ENCODE results near the gene NACC2. TPM values are rescaled to one million over a fixed set of nuclear protein-coding genes. Genes with fewer than 3 reads are reported as not detected.
A peak's percentile ranks its signal among the peaks of the same experiment; 100 is the strongest.

The NACC2 gene
- total RNA-seq, 4 donors from 2014 or later = 10.4 to 21.6 (median 12.8) TPM

- Histone ChIP-seq H3K4me3 (no peak overlapping the region), H3K4me1 (peaks cover 0 to 42% (median 4%) of the 10 kb centered on the region in 3 donors), H3K27me3 (no peaks in the 10 kb centered on the region), H3K36me3 (peaks cover 0 to 7% (median 0%) of the 10 kb centered on the region in 3 donors), H3K27ac (peak overlapping the region in 2 of 4 donors; percentile 34 to 69), H3K9me3 (no peaks in the 10 kb centered on the region)
- WGBS, 2 donors = 59 to 60% methylated on average over 13 to 15 of the region's 16 CpGs
- intact Hi-C loops (cut with DNase I) = no loop called here
- TF ChIP-seq POLR2A (IDR thresholded peaks at IDR 0.05) = no peak
- TF ChIP-seq CTCF (IDR thresholded peaks at IDR 0.05) = no peak
- DNase-seq = no peak
Measured at GRCh38 chr9:136023410-136024225, 71.5 kb downstream of the NACC2 start.

GRCh38 chr9:136022731-136023409, 72.2 kb downstream of the NACC2 start:
- 90 to 91% methylated on average over 11 to 18 of the region's 22 CpGs for WGBS, 2 donors

GRCh38 chr9:136021872-136022681, 73.0 kb downstream of the NACC2 start:
- no peak for TF ChIP-seq POLR2A (IDR thresholded peaks at IDR 0.05)
- TF ChIP-seq CTCF (IDR thresholded peaks at IDR 0.05) = no peak
- DNase-seq = no peak
- intact Hi-C loops (cut with DNase I) = no loop called here
- Histone ChIP-seq H3K4me3 (no peak overlapping the region), H3K4me1 (peaks cover 0 to 55% (median 4%) of the 10 kb centered on the region in 3 donors), H3K27ac (no peak overlapping the region), H3K36me3 (peaks cover 0 to 5% (median 0%) of the 10 kb centered on the region in 3 donors), H3K9me3 (no peaks in the 10 kb centered on the region), H3K27me3 (no peaks in the 10 kb centered on the region)
- WGBS, 2 donors = 84 to 96% methylated on average over 4 to 7 of the region's 19 CpGs

More at GRCh38 chr9:136022731-136023409, 72.2 kb downstream of the NACC2 start:
- TF ChIP-seq CTCF (IDR thresholded peaks at IDR 0.05) = no peak
- no peak for TF ChIP-seq POLR2A (IDR thresholded peaks at IDR 0.05)
- H3K36me3 ChIP-seq = peaks cover 0 to 5% (median 0%) of the 10 kb centered on the region in 3 donors
- DNase-seq = no peak
- H3K4me1 ChIP-seq = peaks cover 0 to 47% (median 4%) of the 10 kb centered on the region in 3 donors
- peak overlapping the region in 2 of 4 donors; percentile 5 to 69 for H3K27ac ChIP-seq
- intact Hi-C loops (cut with DNase I) = no loop called here
- H3K27me3 ChIP-seq = no peaks in the 10 kb centered on the region
- no peak overlapping the region for H3K4me3 ChIP-seq
- H3K9me3 ChIP-seq = no peaks in the 10 kb centered on the region

GRCh38 chr9:136021171-136021871, 73.8 kb downstream of the NACC2 start:
- Histone ChIP-seq H3K4me1 (peaks cover 0 to 57% (median 0%) of the 10 kb centered on the region in 3 donors), H3K9me3 (no peaks in the 10 kb centered on the region), H3K27me3 (no peaks in the 10 kb centered on the region), H3K27ac (no peak overlapping the region), H3K36me3 (peaks cover 0 to 9% (median 0%) of the 10 kb centered on the region in 3 donors), H3K4me3 (no peak overlapping the region)
- 82 to 85% methylated on average over 20 to 25 of the region's 25 CpGs for WGBS, 2 donors
- intact Hi-C loops (cut with DNase I) = no loop called here
- DNase-seq = no peak
- TF ChIP-seq POLR2A (IDR thresholded peaks at IDR 0.05) (no peak), CTCF (IDR thresholded peaks at IDR 0.05) (no peak)
